GM12878 (cell line): ENCODE measurements around the gene MFSD6. TPM values are rescaled to one million over a fixed set of nuclear protein-coding genes. Genes with fewer than 3 reads are reported as not detected.
A peak's percentile ranks its signal among the peaks of the same experiment; 100 is the strongest.

Experiments
- ATAC-seq: fragments of 200-7000 bp; cut with Tn5 transposase; 3 replicates; pipeline ENCODE4 v1.9.1; 2020; ENCODE audit warnings: mild to moderate bottlenecking, moderate library complexity
- BruUV-seq: library from RNA; stranded (reverse); fragments of 400-500 nt; replicated peaks from 2 replicates; lab custom pipeline; 2021; lab: Mats Ljungman, UMichigan
- CTCF ChIA-PET: fragments of 300-600 bp; sonication (Branson Sonifier 250); formaldehyde crosslinking; extraction: SDS; loops from one replicate; lab custom pipeline; 2021; ENCODE audit warnings: inconsistent platforms; lab: Yijun Ruan, JAX
- POLR2A ChIA-PET: fragments of 350-600 bp; formaldehyde crosslinking; extraction: SDS; loops from one replicate; lab custom pipeline; 2021; ENCODE audit warnings: inconsistent platforms; lab: Charles Lee
- RAD21 ChIA-PET: fragments of 300-600 bp; sonication (Branson Sonifier 250); formaldehyde crosslinking; loops from one replicate; lab custom pipeline; 2023; ENCODE audit warnings: antibody characterized with exemption; ENCODE audit not compliant: unreplicated experiment; lab: Charles Lee
- SMC1A ChIA-PET: fragments of 300-600 bp; sonication (Branson Sonifier 250); formaldehyde crosslinking; loops from one replicate; lab custom pipeline; 2023; ENCODE audit not compliant: unreplicated experiment, uncharacterized antibody; lab: Charles Lee
- DNase-seq: peaks from one replicate; pipeline ENCODE4 v3.0.0-alpha.2; 2011; ENCODE audit warnings: low read depth, low spot score
- FAIRE-seq: peaks from 3 replicates; lab custom pipeline; 2011; peaks lifted over from hg19 to GRCh38; lab: Jason Lieb, UNC
- H2AFZ ChIP-seq: 2 replicates; pipeline ENCODE4 v1.6.0; 2011; ENCODE audit warnings: low read depth, low read length, control low read depth; ENCODE audit not compliant: control insufficient read depth
- H3K27ac ChIP-seq: 2 replicates; pipeline ENCODE4 v1.5.1; 2011; ENCODE audit warnings: control low read depth; ENCODE audit not compliant: control insufficient read depth, insufficient read depth
- H3K27me3 ChIP-seq, 2 experiments: replicated peaks in 1 of 2; 2 replicates each; pipeline versions ENCODE4 v1.6.0 to v1.6.1; 2011; ENCODE audit warnings: low read length in 1 of 2; ENCODE audit not compliant: control insufficient read depth in 2 of 2, insufficient read depth in 2 of 2
- H3K36me3 ChIP-seq, 2 experiments: 2 replicates each; pipeline ENCODE4 v1.5.1; 2011; ENCODE audit warnings: low read length in 1 of 2; ENCODE audit not compliant: control insufficient read depth in 2 of 2, insufficient read depth in 2 of 2
- H3K4me1 ChIP-seq: 2 replicates; pipeline ENCODE4 v1.6.1; 2011; ENCODE audit warnings: mild to moderate bottlenecking, low read length, moderate library complexity, mixed read lengths; ENCODE audit not compliant: control insufficient read depth, insufficient read depth
- H3K4me2 ChIP-seq: 2 replicates; pipeline ENCODE4 v1.6.0; 2011; ENCODE audit warnings: control low read depth; ENCODE audit not compliant: control insufficient read depth, insufficient read depth
- H3K4me3 ChIP-seq: fragments of 200-600 bp; sonication (generic); 2 replicates; pipeline ENCODE4 v1.5.1; 2016
- H3K79me2 ChIP-seq: 2 replicates; pipeline ENCODE4 v1.6.0; 2011; ENCODE audit warnings: low read length; ENCODE audit not compliant: control insufficient read depth, insufficient read depth
- H3K9ac ChIP-seq: 2 replicates; pipeline ENCODE4 v1.8.0; 2011; ENCODE audit warnings: low read length, control low read depth, mixed read lengths; ENCODE audit not compliant: control insufficient read depth, insufficient read depth
- H3K9me3 ChIP-seq: replicated peaks from 3 replicates; pipeline ENCODE4 v1.5.1; 2011; ENCODE audit warnings: mild to moderate bottlenecking, low read length; ENCODE audit not compliant: control insufficient read depth, insufficient read depth
- H4K20me1 ChIP-seq: 2 replicates; pipeline ENCODE4 v1.6.0; 2011; ENCODE audit not compliant: control insufficient read depth, insufficient read depth
- BACH1 ChIP-seq: fragments of 450-650 bp; IDR thresholded peaks from 2 replicates; pipeline ENCODE4 v1.6.1; 2017; ENCODE audit warnings: mild to moderate bottlenecking, borderline replicate concordance
- EED ChIP-seq: sonication (generic); IDR thresholded peaks from 2 replicates; pipeline ENCODE4 v1.6.1; 2016; ENCODE audit warnings: antibody characterized with exemption, low read depth
- EGR1 ChIP-seq, 2 experiments: IDR thresholded peaks; 1 replicate in 1 of 2; 2 replicates in 1 of 2; pipeline ENCODE4 v1.6.1; 2011 to 2012; ENCODE audit warnings: low read depth in 2 of 2, low read length in 2 of 2, borderline replicate concordance in 1 of 2, mild to moderate bottlenecking in 1 of 2, moderate library complexity in 1 of 2
- EP300 ChIP-seq, 2 experiments: fragments of 150-350 bp in 1 of 2; IDR thresholded peaks; 2 replicates each; pipeline ENCODE4 v1.6.1; 2011 to 2012; ENCODE audit warnings: low read depth in 2 of 2, low read length in 2 of 2, borderline replicate concordance in 1 of 2, improper control_type of control experiment in 1 of 2, inconsistent platforms in 1 of 2; ENCODE audit not compliant: control insufficient read depth in 1 of 2
- EZH2 ChIP-seq: IDR thresholded peaks from 2 replicates; pipeline ENCODE4 v1.6.1; 2012; ENCODE audit warnings: low read depth, mild to moderate bottlenecking, control low read depth, inconsistent platforms, low read length, borderline replicate concordance; ENCODE audit not compliant: control insufficient read depth
- KLF5 ChIP-seq: fragments of 450-650 bp; IDR thresholded peaks from 2 replicates; pipeline ENCODE4 v1.6.1; 2014; ENCODE audit warnings: mild to moderate bottlenecking; ENCODE audit not compliant: partially characterized antibody
- MTA3 ChIP-seq: IDR thresholded peaks from 2 replicates; pipeline ENCODE4 v1.6.1; 2012; ENCODE audit warnings: low read length, inconsistent platforms, borderline replicate concordance
- NBN ChIP-seq: fragments of 450-650 bp; IDR thresholded peaks from 2 replicates; pipeline ENCODE4 v1.6.1; 2016
- NFYB ChIP-seq: IDR thresholded peaks from 2 replicates; pipeline ENCODE4 v1.6.1; 2011; ENCODE audit warnings: low read depth, mild to moderate bottlenecking, low read length, improper control_type of control experiment, moderate library complexity; ENCODE audit not compliant: insufficient read depth
- NR2F1 ChIP-seq: fragments of 450-650 bp; conservative IDR thresholded peaks from 2 replicates; pipeline ENCODE4 v1.6.1; 2017; ENCODE audit warnings: mild to moderate bottlenecking
- PAX8 ChIP-seq: fragments of 450-650 bp; IDR thresholded peaks from 2 replicates; pipeline ENCODE4 v1.6.1; 2017; ENCODE audit warnings: mild to moderate bottlenecking, moderate library complexity
- SMAD5 ChIP-seq: IDR thresholded peaks from 2 replicates; pipeline ENCODE4 v1.6.1; 2016; ENCODE audit warnings: antibody characterized with exemption, low read depth
- SUPT20H ChIP-seq: IDR thresholded peaks from 2 replicates; pipeline ENCODE4 v1.6.1; 2011; ENCODE audit warnings: low read depth, mild to moderate bottlenecking, low read length, moderate library complexity, borderline replicate concordance; ENCODE audit not compliant: control insufficient read depth
- TAF1 ChIP-seq: IDR thresholded peaks from 2 replicates; pipeline ENCODE4 v1.6.1; 2011; ENCODE audit warnings: mild to moderate bottlenecking, low read depth, low read length, borderline replicate concordance
- ZNF622 ChIP-seq: fragments of 450-650 bp; IDR thresholded peaks from 2 replicates; pipeline ENCODE4 v1.6.1; 2017; ENCODE audit warnings: mild to moderate bottlenecking, inconsistent platforms
- WGBS: methylation state at CpG from one replicate; pipeline ENCODE4 v1.1.6; 2016; ENCODE audit warnings: low lambda C conversion rate; ENCODE audit not compliant: insufficient replicate concordance, insufficient coverage; ENCODE audit errors: missing lambda C conversion rate; 5-methylcytosine and 5-hydroxymethylcytosine counted together
- in situ Hi-C: fragments of 300-500 bp; cut with MboI; formaldehyde crosslinking; loops from 9 replicates; pipeline ENCODE4 v1.14.3; 2018; ENCODE audit warnings: mixed read lengths
- intact Hi-C: fragments of 100-400 bp; cut with micrococcal nuclease; formaldehyde crosslinking; loops from one replicate; pipeline ENCODE4 v1.14.2; 2022; ENCODE audit not compliant: unreplicated experiment
- polyA plus RNA-seq, 11 experiments: library from polyadenylated mRNA; depleted of rRNA in 4 of 11; unstranded in 6 of 11; stranded (reverse) in 5 of 11; fragments of >200 nt; fragmentation: Nextera tagmentation in 4 of 11; fragmentation: Illumina TruSeq in 1 of 11; extraction: Ambion mirVana in 4 of 11; extraction: Trizol in 1 of 11; gene quantifications; 1 replicate in 1 of 11; 2 replicates in 10 of 11; pipeline versions ENCODE4 v1.2.1 to v1.2.3, GENCODE V29; 2011 to 2016; ENCODE audit warnings: inconsistent platforms in 2 of 11, missing spikeins in 2 of 11, low read depth in 1 of 11
- total RNA-seq, 4 experiments: library from RNA; depleted of rRNA in 3 of 4; stranded (reverse); fragments of >200 nt in 3 of 4; fragmentation: Illumina TruSeq in 1 of 4; extraction: Trizol in 1 of 4; gene quantifications; 2 replicates each; pipeline versions ENCODE4 v1.2.1 to v1.2.3, GENCODE V29; 2013 to 2021
- TF ChIP-seq, protein P1 (sequence below): fragments of 450-650 bp; IDR thresholded peaks from 2 replicates; pipeline ENCODE4 v1.6.1; 2016; ENCODE audit warnings: mild to moderate bottlenecking
- TF ChIP-seq, protein P2 (sequence below): fragments of 450-650 bp; IDR thresholded peaks from 2 replicates; pipeline ENCODE4 v1.6.1; 2014; ENCODE audit warnings: mild to moderate bottlenecking
- TF ChIP-seq, protein P3 (sequence below): fragments of 450-650 bp; IDR thresholded peaks from 2 replicates; pipeline ENCODE4 v1.6.1; 2017; ENCODE audit warnings: borderline replicate concordance
- TF ChIP-seq, protein P4 (sequence below): IDR thresholded peaks from 2 replicates; pipeline ENCODE4 v1.6.1; 2012; ENCODE audit warnings: low read depth, low read length, improper control_type of control experiment

The MFSD6 gene
- total and polyA plus RNA-seq, 10 of the 15 experiments (the other 5 are each of a cell fraction or from before 2014, with no cell fraction given): 6.7 to 42.6 (median 24.2) TPM

DNA sequence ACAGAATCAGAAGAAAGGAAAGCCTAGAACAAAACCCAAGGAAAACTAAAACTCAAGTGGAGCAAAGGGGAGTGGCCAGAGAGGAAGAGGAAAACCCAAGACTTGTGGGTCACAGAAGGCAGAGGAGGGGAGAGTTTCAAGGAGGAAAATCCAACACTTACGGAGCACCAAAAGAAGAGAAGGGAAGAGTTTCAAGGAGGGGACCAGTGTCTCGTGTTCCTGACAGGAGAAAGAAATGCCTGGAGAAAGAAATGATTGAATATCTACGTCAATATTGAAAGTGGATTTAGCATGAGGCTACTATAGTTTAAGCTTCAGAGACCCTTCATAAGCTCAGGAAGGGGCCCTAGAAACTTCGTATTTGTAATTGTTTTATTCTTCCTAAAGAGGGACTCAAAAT is 1.4 kb upstream of the MFSD6 start:
- no peak overlapping the region for H2AFZ ChIP-seq
- ATAC-seq (no peak), DNase-seq (no peak), FAIRE-seq (no peak)
- ChIA-PET SMC1A (interaction anchor here (0.7 to 1.7 kb wide), 12 partner anchors 9 to 318 kb away, joined by 3 to 6 read pairs (median 3); no protein-coding TSS in a partner anchor), POLR2A (interaction anchor here (1.0 kb wide), 1 partner anchor 127 kb away, joined by 6 read pairs; the partner anchor contains the start of gene NEMP2), RAD21 (interaction anchor here (0.5 to 1.1 kb wide), 2 partner anchors 9 to 138 kb away, joined by 3 read pairs; no protein-coding TSS in a partner anchor), CTCF (interaction anchor here (1.0 to 1.5 kb wide), 4 partner anchors 9 to 24 kb away, joined by 3 to 7 read pairs (median 4); no protein-coding TSS in a partner anchor)
- no peaks in the 10 kb centered on the region; the same call in 1 of the 2 replicates for H3K4me1 ChIP-seq
- H4K20me1 ChIP-seq: no peaks in the 10 kb centered on the region
- in situ Hi-C loops: no loop called here
- H3K27ac ChIP-seq: no peak overlapping the region
- no peak overlapping the region for H3K4me2 ChIP-seq
- H3K36me3 ChIP-seq: no peaks in the 10 kb centered on the region
- TF ChIP-seq EP300 (IDR thresholded peaks at IDR 0.05; ENCODE audit: borderline replicate concordance in 1 of 2, control insufficient read depth in 1 of 2, low read depth in 2 of 2, low read length in 2 of 2) (no peak), NBN (no peak), EED (no peak), SMAD5 (no peak), SUPT20H (no peak), PAX8 (no peak), EZH2 (no peak), BACH1 (no peak), NFYB (no peak), ZNF622 (no peak), NR2F1 (no peak), TAF1 (no peak), EGR1 (IDR thresholded peaks at IDR 0.05; ENCODE audit: borderline replicate concordance in 1 of 2, low read depth in 2 of 2, low read length in 2 of 2) (no peak), MTA3 (no peak), KLF5 (no peak)
- TF ChIP-seq, protein P1, sequence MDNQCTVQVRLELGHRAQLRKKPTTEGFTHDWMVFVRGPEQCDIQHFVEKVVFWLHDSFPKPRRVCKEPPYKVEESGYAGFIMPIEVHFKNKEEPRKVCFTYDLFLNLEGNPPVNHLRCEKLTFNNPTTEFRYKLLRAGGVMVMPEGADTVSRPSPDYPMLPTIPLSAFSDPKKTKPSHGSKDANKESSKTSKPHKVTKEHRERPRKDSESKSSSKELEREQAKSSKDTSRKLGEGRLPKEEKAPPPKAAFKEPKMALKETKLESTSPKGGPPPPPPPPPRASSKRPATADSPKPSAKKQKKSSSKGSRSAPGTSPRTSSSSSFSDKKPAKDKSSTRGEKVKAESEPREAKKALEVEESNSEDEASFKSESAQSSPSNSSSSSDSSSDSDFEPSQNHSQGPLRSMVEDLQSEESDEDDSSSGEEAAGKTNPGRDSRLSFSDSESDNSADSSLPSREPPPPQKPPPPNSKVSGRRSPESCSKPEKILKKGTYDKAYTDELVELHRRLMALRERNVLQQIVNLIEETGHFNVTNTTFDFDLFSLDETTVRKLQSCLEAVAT: no peak
- TF ChIP-seq, protein P2, sequence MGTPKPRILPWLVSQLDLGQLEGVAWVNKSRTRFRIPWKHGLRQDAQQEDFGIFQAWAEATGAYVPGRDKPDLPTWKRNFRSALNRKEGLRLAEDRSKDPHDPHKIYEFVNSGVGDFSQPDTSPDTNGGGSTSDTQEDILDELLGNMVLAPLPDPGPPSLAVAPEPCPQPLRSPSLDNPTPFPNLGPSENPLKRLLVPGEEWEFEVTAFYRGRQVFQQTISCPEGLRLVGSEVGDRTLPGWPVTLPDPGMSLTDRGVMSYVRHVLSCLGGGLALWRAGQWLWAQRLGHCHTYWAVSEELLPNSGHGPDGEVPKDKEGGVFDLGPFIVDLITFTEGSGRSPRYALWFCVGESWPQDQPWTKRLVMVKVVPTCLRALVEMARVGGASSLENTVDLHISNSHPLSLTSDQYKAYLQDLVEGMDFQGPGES: no peak
- TF ChIP-seq, protein P3, sequence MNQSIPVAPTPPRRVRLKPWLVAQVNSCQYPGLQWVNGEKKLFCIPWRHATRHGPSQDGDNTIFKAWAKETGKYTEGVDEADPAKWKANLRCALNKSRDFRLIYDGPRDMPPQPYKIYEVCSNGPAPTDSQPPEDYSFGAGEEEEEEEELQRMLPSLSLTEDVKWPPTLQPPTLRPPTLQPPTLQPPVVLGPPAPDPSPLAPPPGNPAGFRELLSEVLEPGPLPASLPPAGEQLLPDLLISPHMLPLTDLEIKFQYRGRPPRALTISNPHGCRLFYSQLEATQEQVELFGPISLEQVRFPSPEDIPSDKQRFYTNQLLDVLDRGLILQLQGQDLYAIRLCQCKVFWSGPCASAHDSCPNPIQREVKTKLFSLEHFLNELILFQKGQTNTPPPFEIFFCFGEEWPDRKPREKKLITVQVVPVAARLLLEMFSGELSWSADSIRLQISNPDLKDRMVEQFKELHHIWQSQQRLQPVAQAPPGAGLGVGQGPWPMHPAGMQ: no peak
- TF ChIP-seq, protein P4, sequence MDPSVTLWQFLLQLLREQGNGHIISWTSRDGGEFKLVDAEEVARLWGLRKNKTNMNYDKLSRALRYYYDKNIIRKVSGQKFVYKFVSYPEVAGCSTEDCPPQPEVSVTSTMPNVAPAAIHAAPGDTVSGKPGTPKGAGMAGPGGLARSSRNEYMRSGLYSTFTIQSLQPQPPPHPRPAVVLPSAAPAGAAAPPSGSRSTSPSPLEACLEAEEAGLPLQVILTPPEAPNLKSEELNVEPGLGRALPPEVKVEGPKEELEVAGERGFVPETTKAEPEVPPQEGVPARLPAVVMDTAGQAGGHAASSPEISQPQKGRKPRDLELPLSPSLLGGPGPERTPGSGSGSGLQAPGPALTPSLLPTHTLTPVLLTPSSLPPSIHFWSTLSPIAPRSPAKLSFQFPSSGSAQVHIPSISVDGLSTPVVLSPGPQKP: no peak
- BruUV-seq: TSS peak; percentile 71
- no peak overlapping the region for H3K4me3 ChIP-seq
- no peak overlapping the region for H3K9ac ChIP-seq
- H3K27me3 ChIP-seq: no peaks in the 10 kb centered on the region
- 99% methylated on average over 4 of the region's 4 CpGs for WGBS
- no peaks in the 10 kb centered on the region for H3K9me3 ChIP-seq
- intact Hi-C loops: loop anchor here (5.0 kb wide), 1 partner anchor 125 kb away; the partner anchor contains the start of gene NEMP2
- peaks cover 19% of the 10 kb centered on the region for H3K79me2 ChIP-seq
